Breast epithelium (tissue), 4 donors: Measurements from ENCODE around the gene CACNA2D3. TPM values are rescaled to one million over a fixed set of nuclear protein-coding genes. Genes with fewer than 3 reads are reported as not detected.

ENCODE experiments used
- DNase-seq, 2 donors: peaks; one replicate each; pipeline ENCODE4 v3.0.0-alpha.2; 2019; ENCODE audit warnings: low spot score in 2 of 2
- H3K27ac ChIP-seq, 2 donors: fragments of 200-600 bp; sonication (generic) in 1 of 2; one replicate each; pipeline ENCODE4 v1.5.1; 2016 to 2019; ENCODE audit warnings: mild to moderate bottlenecking in 1 of 2
- H3K27me3 ChIP-seq, 2 donors: fragments of 200-600 bp; sonication (generic) in 1 of 2; one replicate each; pipeline versions ENCODE4 v1.5.1 to v1.6.0; 2017 to 2019; ENCODE audit warnings: control low read depth in 1 of 2, mild to moderate bottlenecking in 1 of 2
- H3K36me3 ChIP-seq: fragments of 200-600 bp; one replicate; pipeline ENCODE4 v1.5.1; 2019
- H3K4me1 ChIP-seq, 2 donors: fragments of 200-600 bp; sonication (generic); one replicate each; pipeline ENCODE4 v1.5.1; 2016 to 2019; ENCODE audit warnings: control low read depth in 1 of 2
- H3K4me3 ChIP-seq, 3 donors: fragments of 200-600 bp; sonication (generic); 1 replicate in 2 of 3; 2 replicates in 1 of 3; pipeline ENCODE4 v1.5.1; 2016 to 2019; ENCODE audit warnings: mild to moderate bottlenecking in 3 of 3, moderate library complexity in 2 of 3
- H3K9me3 ChIP-seq, 2 donors: fragments of 200-600 bp; sonication (generic) in 1 of 2; one replicate each; pipeline ENCODE4 v1.5.1; 2016 to 2019; ENCODE audit warnings: control low read depth in 1 of 2
- POLR2A ChIP-seq: fragments of 450-650 bp; IDR thresholded peaks from one replicate; pipeline ENCODE4 v1.6.1; 2016; ENCODE audit warnings: antibody characterized with exemption, mild to moderate bottlenecking, moderate library complexity
- POLR2AphosphoS5 ChIP-seq, 3 donors: sonication (generic); formaldehyde crosslinking; IDR thresholded peaks; one replicate each; pipeline ENCODE4 v1.6.1; 2017; ENCODE audit warnings: antibody characterized with exemption in 3 of 3
- intact Hi-C: fragments of 100-400 bp; cut with DNase I; formaldehyde crosslinking; loops from one replicate; pipeline ENCODE4 v1.15.1; 2023; ENCODE audit warnings: low total_unique reads
- total RNA-seq, 3 donors: library from RNA; depleted of rRNA; stranded (reverse); fragments of >200 nt; gene quantifications; one replicate each; pipeline ENCODE4 v1.1.0, GENCODE V29; 2016
- TF ChIP-seq, protein P1 (sequence below), 3 donors: fragments of 450-650 bp; IDR thresholded peaks; one replicate each; pipeline ENCODE4 v1.5.1; 2016 to 2017; ENCODE audit warnings: antibody characterized with exemption in 3 of 3, mild to moderate bottlenecking in 3 of 3, moderate library complexity in 3 of 3

CACNA2D3 gene
- total RNA-seq, 3 donors from 2014 or later, result 0.59 to 3.4 (median 2.3) TPM

DNA sequence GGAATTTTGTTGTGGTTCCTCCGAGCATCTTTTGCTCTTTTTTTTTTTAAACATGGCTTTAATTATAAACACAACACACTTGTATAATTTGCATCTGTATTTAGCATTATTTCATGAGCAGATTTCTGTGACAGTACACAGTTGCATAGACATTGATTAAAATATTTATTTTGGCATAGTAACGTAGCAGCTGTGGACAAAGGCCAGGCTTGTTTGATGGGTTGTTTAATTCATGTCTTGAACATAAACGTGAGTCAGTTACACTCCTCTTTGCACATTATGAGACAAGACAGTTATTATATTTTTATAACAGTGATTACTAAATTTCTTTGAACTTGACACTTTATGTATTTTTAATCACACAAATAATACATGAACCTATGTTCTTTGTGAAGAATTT, 182.5 kb downstream of the CACNA2D3 start:
- H3K4me3 ChIP-seq, result no peak overlapping the region
- no peak for DNase-seq
- TF ChIP-seq POLR2A (no peak), POLR2AphosphoS5 (IDR thresholded peaks at IDR 0.05) (no peak)
- TF ChIP-seq, protein P1, sequence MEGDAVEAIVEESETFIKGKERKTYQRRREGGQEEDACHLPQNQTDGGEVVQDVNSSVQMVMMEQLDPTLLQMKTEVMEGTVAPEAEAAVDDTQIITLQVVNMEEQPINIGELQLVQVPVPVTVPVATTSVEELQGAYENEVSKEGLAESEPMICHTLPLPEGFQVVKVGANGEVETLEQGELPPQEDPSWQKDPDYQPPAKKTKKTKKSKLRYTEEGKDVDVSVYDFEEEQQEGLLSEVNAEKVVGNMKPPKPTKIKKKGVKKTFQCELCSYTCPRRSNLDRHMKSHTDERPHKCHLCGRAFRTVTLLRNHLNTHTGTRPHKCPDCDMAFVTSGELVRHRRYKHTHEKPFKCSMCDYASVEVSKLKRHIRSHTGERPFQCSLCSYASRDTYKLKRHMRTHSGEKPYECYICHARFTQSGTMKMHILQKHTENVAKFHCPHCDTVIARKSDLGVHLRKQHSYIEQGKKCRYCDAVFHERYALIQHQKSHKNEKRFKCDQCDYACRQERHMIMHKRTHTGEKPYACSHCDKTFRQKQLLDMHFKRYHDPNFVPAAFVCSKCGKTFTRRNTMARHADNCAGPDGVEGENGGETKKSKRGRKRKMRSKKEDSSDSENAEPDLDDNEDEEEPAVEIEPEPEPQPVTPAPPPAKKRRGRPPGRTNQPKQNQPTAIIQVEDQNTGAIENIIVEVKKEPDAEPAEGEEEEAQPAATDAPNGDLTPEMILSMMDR (IDR thresholded peaks at IDR 0.05), result no peak
- H3K27ac ChIP-seq, result no peak overlapping the region
- no peaks in the 10 kb centered on the region for H3K9me3 ChIP-seq
- H3K36me3 ChIP-seq, result no peaks in the 10 kb centered on the region
- H3K27me3 ChIP-seq, result no peaks in the 10 kb centered on the region
- no peaks in the 10 kb centered on the region for H3K4me1 ChIP-seq
- intact Hi-C loops, result no loop called here

DNA sequence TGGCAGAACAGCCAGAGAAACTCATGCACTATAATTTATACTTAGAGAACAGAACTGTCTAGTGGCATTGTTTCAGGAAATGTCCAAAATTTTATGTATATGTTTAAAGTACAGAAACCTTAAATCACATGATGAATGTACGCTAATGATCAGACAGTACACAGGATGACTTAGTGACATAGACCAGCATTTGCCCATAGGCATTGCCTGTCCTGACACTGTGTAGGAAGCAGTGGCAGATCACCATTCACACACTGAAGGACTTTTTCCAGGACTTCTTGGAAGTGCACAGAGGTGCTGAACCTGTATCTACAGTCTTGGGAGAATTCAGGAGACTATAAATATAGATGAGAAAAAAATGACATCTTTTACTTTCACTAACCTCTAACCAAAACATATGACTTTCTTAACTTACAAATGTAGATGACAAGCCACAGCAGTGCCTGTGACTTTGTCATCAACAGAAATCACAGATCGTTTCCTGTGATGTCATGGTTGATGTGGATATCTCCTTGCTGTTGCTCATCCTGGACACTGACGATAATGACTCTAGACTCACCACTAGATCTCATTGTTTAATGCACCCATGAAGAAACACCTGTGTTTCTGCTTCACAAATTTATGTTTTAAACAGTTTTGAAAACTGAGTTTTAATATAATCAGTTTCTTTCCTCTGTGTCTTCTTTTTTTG, 183.2 kb downstream of the CACNA2D3 start:
- Histone ChIP-seq H3K4me3 (no peak overlapping the region), H3K36me3 (no peaks in the 10 kb centered on the region), H3K4me1 (no peaks in the 10 kb centered on the region), H3K9me3 (no peaks in the 10 kb centered on the region), H3K27me3 (no peaks in the 10 kb centered on the region), H3K27ac (no peak overlapping the region)
- DNase-seq, result no peak
- TF ChIP-seq POLR2AphosphoS5 (IDR thresholded peaks at IDR 0.05) (no peak), POLR2A (no peak)
- TF ChIP-seq, protein P1 (IDR thresholded peaks at IDR 0.05), result no peak
- intact Hi-C loops, result no loop called here

DNA sequence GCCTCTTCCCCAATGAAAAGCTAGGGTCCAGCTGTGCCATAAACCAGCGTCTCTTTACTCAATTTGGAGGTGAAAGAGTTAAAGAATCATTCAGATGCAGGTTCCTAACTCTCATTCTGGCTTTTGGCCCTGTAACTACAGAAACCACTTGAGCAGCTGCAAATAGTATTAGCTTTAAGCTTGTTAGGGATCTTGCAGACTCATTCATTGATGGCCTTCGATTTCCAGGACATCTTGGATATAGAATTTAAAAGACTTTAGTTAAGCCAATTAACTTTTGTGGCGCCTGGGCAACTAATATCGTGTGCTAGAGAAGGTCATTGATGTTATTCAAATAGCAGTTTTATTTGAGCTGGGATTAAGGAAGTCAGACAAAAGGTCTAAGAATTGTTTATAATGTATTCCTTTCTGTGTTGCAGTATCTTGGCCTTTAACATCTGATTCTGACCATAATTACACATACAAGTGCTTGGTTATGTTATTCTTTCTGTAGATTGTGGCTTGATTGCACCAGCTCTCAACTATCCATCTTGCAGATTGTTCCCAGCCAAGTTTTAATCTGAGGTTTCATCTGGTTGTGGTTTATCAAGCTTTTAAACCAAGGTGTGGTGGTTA, 185.3 kb downstream of the CACNA2D3 start:
- no peaks in the 10 kb centered on the region for H3K4me1 ChIP-seq
- H3K36me3 ChIP-seq, result no peaks in the 10 kb centered on the region
- no peak for DNase-seq
- no peaks in the 10 kb centered on the region for H3K9me3 ChIP-seq
- H3K27ac ChIP-seq, result no peak overlapping the region
- intact Hi-C loops, result no loop called here
- H3K4me3 ChIP-seq, result no peak overlapping the region
- TF ChIP-seq POLR2A, result no peak
- TF ChIP-seq, protein P1 (IDR thresholded peaks at IDR 0.05), result no peak
- no peak for TF ChIP-seq POLR2AphosphoS5 (IDR thresholded peaks at IDR 0.05)
- H3K27me3 ChIP-seq, result no peaks in the 10 kb centered on the region

- Histone ChIP-seq H3K36me3 (no peaks in the 10 kb centered on the region), H3K4me1 (no peaks in the 10 kb centered on the region), H3K27ac (no peak overlapping the region), H3K4me3 (no peak overlapping the region), H3K27me3 (no peaks in the 10 kb centered on the region), H3K9me3 (no peaks in the 10 kb centered on the region)
- DNase-seq, result no peak
- intact Hi-C loops, result no loop called here
- TF ChIP-seq POLR2AphosphoS5 (IDR thresholded peaks at IDR 0.05), result no peak
Observed at GRCh38 chr3:54309601-54310000, 187.2 kb downstream of the CACNA2D3 start.

DNA sequence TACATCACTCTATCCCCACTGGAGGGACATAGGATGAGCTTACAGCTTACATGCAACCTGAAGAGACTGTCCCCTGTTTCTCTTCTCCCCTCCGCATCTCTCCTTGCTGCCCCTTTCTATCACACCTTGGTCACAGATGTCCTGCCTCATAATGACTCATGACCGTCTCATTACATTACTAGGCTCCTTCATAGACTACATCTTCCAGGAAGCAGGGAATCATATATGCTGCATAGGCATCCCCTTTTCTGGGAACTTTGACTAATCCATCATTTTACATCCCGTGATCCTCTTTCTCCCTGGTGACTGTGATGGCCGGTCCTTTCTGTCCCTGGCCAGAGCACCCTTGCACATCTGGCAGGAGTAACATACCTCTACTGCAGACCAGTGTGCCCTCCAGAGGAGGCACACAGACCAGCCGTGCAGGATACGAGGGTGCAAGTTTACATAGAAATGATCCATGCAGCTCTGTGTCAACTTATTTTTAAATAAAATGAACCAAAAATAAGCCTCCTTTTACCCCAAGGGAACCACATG, 188.9 kb downstream of the CACNA2D3 start:
- Histone ChIP-seq H3K36me3 (no peaks in the 10 kb centered on the region), H3K4me3 (no peak overlapping the region), H3K9me3 (no peaks in the 10 kb centered on the region), H3K27me3 (no peaks in the 10 kb centered on the region), H3K27ac (no peak overlapping the region), H3K4me1 (no peaks in the 10 kb centered on the region)
- intact Hi-C loops, result no loop called here
- no peak for TF ChIP-seq POLR2A
- no peak for DNase-seq

DNA sequence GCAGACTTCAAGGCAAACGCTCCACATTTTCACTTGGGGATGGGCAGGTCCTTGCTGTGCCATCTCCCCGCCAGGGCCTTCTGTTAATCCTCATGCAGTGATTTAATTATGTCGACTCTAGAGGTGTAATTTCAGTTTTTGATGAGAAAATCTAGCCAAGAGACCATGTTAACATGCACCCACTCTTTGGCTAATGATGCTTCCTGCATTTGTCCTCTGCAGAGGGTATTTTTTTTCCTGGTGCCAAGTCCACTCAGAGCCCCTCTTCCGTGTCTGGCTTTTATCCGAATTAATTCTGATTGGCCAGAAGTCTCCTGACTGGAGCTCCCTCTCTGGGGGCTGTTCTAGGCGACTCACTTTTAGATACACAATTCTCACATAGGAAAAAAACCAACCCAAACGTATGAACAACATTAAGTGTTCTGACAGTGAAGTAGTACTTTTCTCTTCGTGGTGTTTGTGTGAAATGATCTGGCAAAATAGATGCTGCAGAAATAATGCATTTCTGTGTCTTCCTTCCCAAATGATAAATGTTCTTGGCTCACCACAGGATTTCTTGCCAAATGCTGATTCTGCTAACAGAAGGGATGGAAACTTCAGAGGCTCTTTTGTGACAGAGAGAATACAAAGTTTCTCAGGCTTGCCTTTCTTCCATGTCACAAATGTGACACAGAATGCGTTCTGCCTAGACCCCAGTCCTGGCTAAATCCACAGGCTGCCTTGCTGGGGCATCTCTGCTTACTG, 190.0 kb downstream of the CACNA2D3 start:
- TF ChIP-seq, protein P1 (IDR thresholded peaks at IDR 0.05), result no peak
- TF ChIP-seq POLR2A (no peak), POLR2AphosphoS5 (IDR thresholded peaks at IDR 0.05) (no peak)
- Histone ChIP-seq H3K4me3 (no peak overlapping the region), H3K36me3 (no peaks in the 10 kb centered on the region), H3K27me3 (no peaks in the 10 kb centered on the region), H3K9me3 (no peaks in the 10 kb centered on the region), H3K27ac (no peak overlapping the region), H3K4me1 (no peaks in the 10 kb centered on the region)
- intact Hi-C loops, result no loop called here
- no peak for DNase-seq
